Measurements from ENCODE around the gene SPECC1L. TPM values are rescaled to one million over a fixed set of nuclear protein-coding genes. Genes with fewer than 3 reads are reported as not detected.
A peak's percentile ranks its signal among the peaks of the same experiment; 100 is the strongest.

SPECC1L gene
- total and polyA plus RNA-seq, 2 of the 8 experiments (the other 6 are each of a cell fraction or from before 2014, with no cell fraction given), result 15.7 to 61.6 TPM

- H3K27ac ChIP-seq (ENCODE audit: low read depth, low read length), result no peak overlapping the region
- 94% methylated on average over 30 of the region's 30 CpGs; no CpG with 5 or more reads in 1 of the 2 experiments for WGBS, 2 experiments (ENCODE audit: extremely low coverage in 1 of 2, insufficient coverage in 1 of 2, insufficient read length in 1 of 2, insufficient replicate concordance in 2 of 2, low coverage in 1 of 2, low lambda C conversion rate in 2 of 2, missing lambda C conversion rate in 1 of 2)
- H3K9ac ChIP-seq (replicated peaks in 1 of 4; ENCODE audit: extremely low read depth in 1 of 4, low read depth in 3 of 4, low read length in 3 of 4), result no peak overlapping the region
- H3K18ac ChIP-seq (ENCODE audit: extremely low read depth, low read length), result no peak overlapping the region
- TF ChIP-seq TCF12 (IDR thresholded peaks at IDR 0.05; ENCODE audit: low read depth, low read length) (no peak), CHD2 (IDR thresholded peaks at IDR 0.05; ENCODE audit: low read length) (no peak), RAD21 (IDR thresholded peaks at IDR 0.05 in 1 of 2, conservative IDR thresholded peaks at IDR 0.05 in 1 of 2; ENCODE audit: low read depth in 2 of 2, low read length in 2 of 2) (0 out of 4 replicates have a peak, but pooled peaks of 1 of the 2 experiments have one; percentile 14), SP2 (IDR thresholded peaks at IDR 0.05; ENCODE audit: low read length) (no peak)
- no peak overlapping the region for H4K8ac ChIP-seq (ENCODE audit: extremely low read depth, insufficient read depth, low read length)
- H2AK5ac ChIP-seq (ENCODE audit: low read depth, low read length), result no peak overlapping the region
- no peak overlapping the region for H3K4me3 ChIP-seq (ENCODE audit: extremely low read depth in 1 of 4, insufficient read depth in 2 of 4, low read depth in 3 of 4, low read length in 4 of 4)
- H3K9me3 ChIP-seq (ENCODE audit: insufficient read depth in 2 of 2, low read depth in 1 of 2, low read length in 1 of 2), result no peaks in the 10 kb centered on the region
- no peaks in the 10 kb centered on the region for H4K20me1 ChIP-seq (replicated peaks in 1 of 2; ENCODE audit: control insufficient read depth in 1 of 2, insufficient read depth in 2 of 2, low read length in 2 of 2)
- no peaks in the 10 kb centered on the region for H3K79me2 ChIP-seq (ENCODE audit: control insufficient read depth in 1 of 2, insufficient read depth in 2 of 2, low read length in 2 of 2)
- H4K5ac ChIP-seq (ENCODE audit: insufficient read length, low read depth, low read length), result no peak overlapping the region
- H3K4me2 ChIP-seq (ENCODE audit: insufficient read depth in 1 of 2, low read depth in 2 of 2, low read length in 2 of 2), result no peak overlapping the region
- H2BK12ac ChIP-seq (ENCODE audit: low read depth, low read length), result no peak overlapping the region
- no peak overlapping the region for H2BK5ac ChIP-seq (ENCODE audit: low read depth, low read length)
- no peak overlapping the region for H4K91ac ChIP-seq (replicated peaks; ENCODE audit: insufficient read length, low read length)
- no peak overlapping the region for H2BK120ac ChIP-seq (replicated peaks; ENCODE audit: low read depth, low read length)
- H3K36me3 ChIP-seq (ENCODE audit: control insufficient read depth in 2 of 4, insufficient read depth in 4 of 4, low read length in 3 of 4), result no peaks in the 10 kb centered on the region
- no peak for DNase-seq (ENCODE audit: low read depth in 1 of 2, low spot score in 2 of 2)
- POLR2A ChIA-PET (ENCODE audit: partially characterized antibody), result no interaction called here
- no peak overlapping the region for H3K14ac ChIP-seq (ENCODE audit: insufficient read length)
- CTCF ChIA-PET (ENCODE audit: partially characterized antibody), result interaction anchor here (2.0 kb wide), 1 partner anchor 19 kb away, joined by 7 read pairs; no protein-coding TSS in a partner anchor
- H3K56ac ChIP-seq (replicated peaks; ENCODE audit: insufficient read length, low read depth, low read length), result no peak overlapping the region
- H3K23ac ChIP-seq (ENCODE audit: insufficient read length), result no peak overlapping the region
- no peak overlapping the region for H2AFZ ChIP-seq (ENCODE audit: low read length)
- no peaks in the 10 kb centered on the region; a peak in 1 of 7 replicates for H3K27me3 ChIP-seq (replicated peaks in 1 of 4; ENCODE audit: control insufficient read depth in 3 of 4, extremely low read depth in 1 of 4, insufficient read depth in 3 of 4, low read length in 3 of 4)
- peaks cover 0 to 6% (median 5%) of the 10 kb centered on the region in 4 experiments; a peak in 4 of 7 replicates for H3K4me1 ChIP-seq (replicated peaks in 1 of 4; ENCODE audit: control insufficient read depth in 3 of 4, insufficient read depth in 4 of 4, low read length in 3 of 4)
- no peak overlapping the region for H2BK15ac ChIP-seq (ENCODE audit: low read length)
- H3K4ac ChIP-seq (replicated peaks; ENCODE audit: insufficient read length, low read depth, low read length), result no peak overlapping the region
- H3K23me2 ChIP-seq (ENCODE audit: low read depth, low read length), result no peaks in the 10 kb centered on the region
- no peak overlapping the region for H2BK20ac ChIP-seq (ENCODE audit: low read length)
- no peaks in the 10 kb centered on the region for H3K79me1 ChIP-seq (ENCODE audit: low read depth, low read length)
- FAIRE-seq, result no peak
Measured at GRCh38 chr22:24440718-24441405, 170.2 kb downstream of the SPECC1L start.
